ENCODE results near the gene RAB41.

DNA sequence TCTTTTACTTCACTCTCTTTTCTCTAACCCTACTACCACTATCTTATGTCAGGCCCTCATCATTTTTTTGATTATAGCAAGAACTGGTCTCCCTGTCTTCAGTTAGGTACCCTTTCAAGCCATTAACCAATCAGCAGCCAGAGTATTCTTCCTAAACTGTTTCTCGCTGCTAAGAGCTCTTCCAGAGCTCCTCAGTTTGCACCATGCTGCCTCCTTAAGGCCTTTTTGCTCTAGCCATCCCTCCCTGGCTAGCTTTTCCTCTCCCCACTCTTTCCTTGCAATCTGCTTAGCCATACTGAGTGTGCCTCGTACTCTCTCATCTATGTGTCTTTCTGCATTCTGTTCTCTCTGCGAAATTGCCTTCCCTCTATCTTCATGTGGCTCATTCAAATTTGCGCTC lies 40.8 kb downstream of the RAB41 start:
- no peak for TF ChIP-seq MXI1 (IDR thresholded peaks at IDR 0.05; ENCODE audit: low read depth, low read length)
- TF ChIP-seq, protein P1, sequence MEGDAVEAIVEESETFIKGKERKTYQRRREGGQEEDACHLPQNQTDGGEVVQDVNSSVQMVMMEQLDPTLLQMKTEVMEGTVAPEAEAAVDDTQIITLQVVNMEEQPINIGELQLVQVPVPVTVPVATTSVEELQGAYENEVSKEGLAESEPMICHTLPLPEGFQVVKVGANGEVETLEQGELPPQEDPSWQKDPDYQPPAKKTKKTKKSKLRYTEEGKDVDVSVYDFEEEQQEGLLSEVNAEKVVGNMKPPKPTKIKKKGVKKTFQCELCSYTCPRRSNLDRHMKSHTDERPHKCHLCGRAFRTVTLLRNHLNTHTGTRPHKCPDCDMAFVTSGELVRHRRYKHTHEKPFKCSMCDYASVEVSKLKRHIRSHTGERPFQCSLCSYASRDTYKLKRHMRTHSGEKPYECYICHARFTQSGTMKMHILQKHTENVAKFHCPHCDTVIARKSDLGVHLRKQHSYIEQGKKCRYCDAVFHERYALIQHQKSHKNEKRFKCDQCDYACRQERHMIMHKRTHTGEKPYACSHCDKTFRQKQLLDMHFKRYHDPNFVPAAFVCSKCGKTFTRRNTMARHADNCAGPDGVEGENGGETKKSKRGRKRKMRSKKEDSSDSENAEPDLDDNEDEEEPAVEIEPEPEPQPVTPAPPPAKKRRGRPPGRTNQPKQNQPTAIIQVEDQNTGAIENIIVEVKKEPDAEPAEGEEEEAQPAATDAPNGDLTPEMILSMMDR (IDR thresholded peaks at IDR 0.05), result no peak
- no peak for TF ChIP-seq REST (IDR thresholded peaks at IDR 0.05; ENCODE audit: low read depth, low read length)
- TF ChIP-seq, protein P2, sequence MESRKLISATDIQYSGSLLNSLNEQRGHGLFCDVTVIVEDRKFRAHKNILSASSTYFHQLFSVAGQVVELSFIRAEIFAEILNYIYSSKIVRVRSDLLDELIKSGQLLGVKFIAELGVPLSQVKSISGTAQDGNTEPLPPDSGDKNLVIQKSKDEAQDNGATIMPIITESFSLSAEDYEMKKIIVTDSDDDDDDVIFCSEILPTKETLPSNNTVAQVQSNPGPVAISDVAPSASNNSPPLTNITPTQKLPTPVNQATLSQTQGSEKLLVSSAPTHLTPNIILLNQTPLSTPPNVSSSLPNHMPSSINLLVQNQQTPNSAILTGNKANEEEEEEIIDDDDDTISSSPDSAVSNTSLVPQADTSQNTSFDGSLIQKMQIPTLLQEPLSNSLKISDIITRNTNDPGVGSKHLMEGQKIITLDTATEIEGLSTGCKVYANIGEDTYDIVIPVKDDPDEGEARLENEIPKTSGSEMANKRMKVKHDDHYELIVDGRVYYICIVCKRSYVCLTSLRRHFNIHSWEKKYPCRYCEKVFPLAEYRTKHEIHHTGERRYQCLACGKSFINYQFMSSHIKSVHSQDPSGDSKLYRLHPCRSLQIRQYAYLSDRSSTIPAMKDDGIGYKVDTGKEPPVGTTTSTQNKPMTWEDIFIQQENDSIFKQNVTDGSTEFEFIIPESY (IDR thresholded peaks at IDR 0.05; ENCODE audit: borderline replicate concordance, low read depth), result no peak
- TF ChIP-seq, protein P3, sequence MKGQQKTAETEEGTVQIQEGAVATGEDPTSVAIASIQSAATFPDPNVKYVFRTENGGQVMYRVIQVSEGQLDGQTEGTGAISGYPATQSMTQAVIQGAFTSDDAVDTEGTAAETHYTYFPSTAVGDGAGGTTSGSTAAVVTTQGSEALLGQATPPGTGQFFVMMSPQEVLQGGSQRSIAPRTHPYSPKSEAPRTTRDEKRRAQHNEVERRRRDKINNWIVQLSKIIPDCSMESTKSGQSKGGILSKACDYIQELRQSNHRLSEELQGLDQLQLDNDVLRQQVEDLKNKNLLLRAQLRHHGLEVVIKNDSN (IDR thresholded peaks at IDR 0.05; ENCODE audit: borderline replicate concordance, low read depth), result no peak
- no peak for TF ChIP-seq RCOR1 (IDR thresholded peaks at IDR 0.05; ENCODE audit: low read length)
- TF ChIP-seq USF2 (IDR thresholded peaks at IDR 0.05; ENCODE audit: borderline replicate concordance, low read depth, low read length), result no peak
- TF ChIP-seq FOSL2 (IDR thresholded peaks at IDR 0.05; ENCODE audit: borderline replicate concordance, low read depth), result no peak

Data from SK-N-SH (cell line).